COLO829 (cell line): ENCODE measurements around the gene COX8A.

ENCODE experiments used
- DNase-seq: peaks from one replicate; pipeline ENCODE4 v3.0.0; 2012; ENCODE audit warnings: low spot score

Gene COX8A

GRCh38 chr11:64003807-64004589 is 29.6 kb downstream of the COX8A start:
- DNase-seq, result no peak

- DNase-seq, result no peak
These were observed 30.2 kb downstream of the COX8A start for GRCh38 chr11:64004590-64004984.

GRCh38 chr11:64005691-64006090 is 31.3 kb downstream of the COX8A start:
- no peak for DNase-seq

GRCh38 chr11:64006398-64006797 is 32.0 kb downstream of the COX8A start:
- DNase-seq, result no peak

GRCh38 chr11:64007160-64007628 is 32.8 kb downstream of the COX8A start:
- DNase-seq, result no peak

GRCh38 chr11:64007629-64008282 is 33.3 kb downstream of the COX8A start:
- peak; percentile 81 for DNase-seq

GRCh38 chr11:64008283-64008913 is 34.0 kb downstream of the COX8A start:
- DNase-seq, result no peak

GRCh38 chr11:64008914-64009633 is 34.7 kb downstream of the COX8A start:
- DNase-seq, result no peak

GRCh38 chr11:64009710-64010109 is 35.3 kb downstream of the COX8A start:
- no peak for DNase-seq

- no peak for DNase-seq
These were observed 36.4 kb downstream of the COX8A start for GRCh38 chr11:64010783-64011182.

- no peak for DNase-seq
These were observed 37.0 kb downstream of the COX8A start for GRCh38 chr11:64011371-64011770.

GRCh38 chr11:64013141-64013896 is 38.9 kb downstream of the COX8A start:
- no peak for DNase-seq

GRCh38 chr11:64014356-64014755 is 39.9 kb downstream of the COX8A start:
- no peak for DNase-seq

GRCh38 chr11:64015510-64015909 is 41.1 kb downstream of the COX8A start:
- DNase-seq, result no peak

- DNase-seq, result no peak
These were observed 41.8 kb downstream of the COX8A start for GRCh38 chr11:64015935-64016845.

- no peak for DNase-seq
These were observed 43.5 kb downstream of the COX8A start for GRCh38 chr11:64017945-64018224.

GRCh38 chr11:64018310-64018709 is 43.9 kb downstream of the COX8A start:
- no peak for DNase-seq

GRCh38 chr11:64019106-64020037 is 45.0 kb downstream of the COX8A start:
- no peak for DNase-seq

GRCh38 chr11:64020976-64021756 is 46.7 kb downstream of the COX8A start:
- no peak for DNase-seq
